Stimulated activated CD4-positive, alpha-beta T cell treated with anti-CD3 and anti-CD28 coated beads, Interleukin-15, amount 100 ng/mL, for 1 hour (primary cell): ENCODE data around the gene FAT1.
"Not testable (repeated sequence)": the region's sequence is repeated elsewhere in the genome, so short reads cannot be mapped to it uniquely, and the experiment has no call there.

Experiments used
- DNase-seq, 2 donors: peaks; one replicate each; pipeline ENCODE4 v3.0.0-alpha.2; 2020; ENCODE audit warnings: low read depth in 1 of 2, low spot score in 1 of 2

The FAT1 gene

GRCh38 chr4:186698525-186698924 lies 25.1 kb downstream of the FAT1 start:
- no peak for DNase-seq

DNA sequence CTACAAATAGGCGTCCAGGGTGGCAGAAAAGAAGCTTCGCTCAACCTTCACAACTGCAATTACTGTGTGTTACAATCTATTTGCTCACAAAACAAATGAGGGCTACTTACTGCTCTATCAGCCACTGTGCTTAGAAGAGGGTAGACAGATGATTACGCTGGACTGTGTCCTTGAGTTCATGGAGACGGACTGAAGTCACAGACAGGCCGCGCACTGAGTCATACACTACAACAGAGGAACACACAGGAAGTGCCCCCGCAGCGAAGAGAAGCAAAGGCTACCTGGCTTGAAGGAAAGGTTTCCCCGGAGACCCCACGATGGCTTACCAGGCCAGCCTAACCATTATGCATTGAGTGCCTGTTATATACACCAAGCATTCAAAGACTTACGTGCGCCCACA lies 25.6 kb downstream of the FAT1 start:
- no peak for DNase-seq

- no peak for DNase-seq
Measured at GRCh38 chr4:186695392-186695791, 28.3 kb downstream of the FAT1 start.

GRCh38 chr4:186693894-186694293 lies 29.8 kb downstream of the FAT1 start:
- no peak for DNase-seq

- DNase-seq: no peak
Measured at GRCh38 chr4:186693159-186693815, 30.4 kb downstream of the FAT1 start.

- DNase-seq: no peak
Measured at GRCh38 chr4:186691396-186691795, 32.3 kb downstream of the FAT1 start.

DNA sequence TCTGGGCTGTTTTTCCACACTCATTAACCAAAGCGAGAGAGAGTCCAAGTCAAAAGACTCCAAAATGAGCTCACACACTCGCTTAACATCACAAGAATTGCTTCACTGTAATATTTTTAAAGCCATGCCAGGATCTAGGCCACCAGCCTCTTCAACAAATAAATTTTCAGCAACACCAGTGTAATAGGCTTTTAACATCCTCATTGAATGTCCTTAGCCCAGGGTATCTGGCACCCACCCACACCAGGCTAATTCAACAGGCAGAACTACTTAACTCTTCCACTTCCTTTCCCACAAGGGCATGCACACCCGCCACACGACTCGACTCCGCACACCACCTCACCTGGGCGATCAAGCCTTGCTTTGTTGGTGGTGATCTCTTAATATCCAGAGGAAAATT lies 34.2 kb downstream of the FAT1 start:
- DNase-seq: no peak

- DNase-seq: no peak
Measured at GRCh38 chr4:186688150-186688943, 35.3 kb downstream of the FAT1 start.

- no peak for DNase-seq
Measured at GRCh38 chr4:186687265-186687664, 36.4 kb downstream of the FAT1 start.

DNA sequence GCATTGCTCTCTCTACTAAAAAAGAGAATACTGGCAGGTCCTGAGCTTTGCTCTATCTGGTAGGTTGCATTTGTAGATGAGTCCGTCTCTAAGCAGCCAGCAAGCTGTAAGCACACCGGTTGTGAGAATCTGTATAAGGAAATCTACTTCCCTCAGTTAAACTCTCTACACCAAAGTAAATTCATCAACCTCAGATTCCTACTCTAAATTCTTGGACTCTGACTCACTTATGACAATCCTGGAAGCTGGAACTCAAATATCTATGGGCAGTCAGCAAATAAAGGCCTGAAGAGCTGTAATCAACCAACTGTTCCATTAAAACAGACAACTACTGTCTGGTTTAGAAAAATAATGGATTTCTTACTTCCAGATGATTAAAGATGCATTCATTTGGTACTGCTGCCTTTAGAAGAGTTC lies 37.9 kb downstream of the FAT1 start:
- no peak for DNase-seq

GRCh38 chr4:186684889-186685309 lies 38.8 kb downstream of the FAT1 start:
- no peak for DNase-seq

- no peak for DNase-seq
Measured at GRCh38 chr4:186684220-186684619, 39.4 kb downstream of the FAT1 start.

DNA sequence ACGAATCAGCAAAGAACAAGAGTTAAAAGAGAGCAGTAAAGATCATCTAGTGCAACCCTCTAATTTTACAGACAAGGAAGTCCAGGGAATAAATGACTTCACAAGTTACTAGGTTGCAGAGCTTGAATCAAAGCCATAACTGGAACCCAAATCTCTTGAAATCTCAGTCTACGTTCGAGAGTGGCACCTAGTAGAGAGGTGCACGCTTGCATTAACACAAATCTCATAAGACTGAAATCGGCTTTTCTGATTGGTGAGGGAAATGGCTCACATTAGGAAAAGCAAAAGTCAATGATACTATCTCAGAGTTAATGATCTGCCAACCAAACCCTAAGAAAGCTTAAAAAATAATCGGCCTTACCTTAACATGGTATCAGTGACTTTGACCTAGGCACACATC lies 43.0 kb downstream of the FAT1 start:
- DNase-seq: no peak

DNA sequence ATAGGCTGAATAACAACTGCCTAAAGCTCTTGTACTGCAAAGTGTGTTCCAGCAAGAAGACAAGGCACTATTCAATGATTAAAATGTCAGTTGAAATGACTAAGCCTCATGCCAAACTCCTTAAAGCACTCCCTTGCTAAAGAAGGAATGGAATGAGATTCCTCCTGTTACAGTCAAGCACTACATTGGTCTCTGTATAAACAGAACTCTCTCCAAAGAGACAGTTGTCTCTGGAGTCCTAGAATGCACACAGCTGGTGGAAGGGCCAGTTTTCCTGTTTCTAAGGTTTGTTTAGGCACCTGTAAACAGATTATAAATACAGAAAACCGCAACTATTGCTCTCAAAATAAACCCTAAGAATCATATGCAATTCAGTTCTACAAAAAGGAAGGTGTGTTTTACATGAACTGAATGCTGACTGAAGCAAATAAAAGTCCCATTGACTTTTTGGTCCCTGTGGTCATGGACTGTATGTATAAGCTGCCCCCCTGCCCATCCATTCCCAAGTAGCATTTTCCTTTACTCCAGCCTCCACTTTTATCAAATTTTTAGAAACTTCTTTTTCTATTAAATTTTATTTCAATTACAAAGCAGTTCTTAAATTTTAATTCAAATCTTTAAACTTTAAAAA lies 47.0 kb downstream of the FAT1 start:
- DNase-seq: no peak

DNA sequence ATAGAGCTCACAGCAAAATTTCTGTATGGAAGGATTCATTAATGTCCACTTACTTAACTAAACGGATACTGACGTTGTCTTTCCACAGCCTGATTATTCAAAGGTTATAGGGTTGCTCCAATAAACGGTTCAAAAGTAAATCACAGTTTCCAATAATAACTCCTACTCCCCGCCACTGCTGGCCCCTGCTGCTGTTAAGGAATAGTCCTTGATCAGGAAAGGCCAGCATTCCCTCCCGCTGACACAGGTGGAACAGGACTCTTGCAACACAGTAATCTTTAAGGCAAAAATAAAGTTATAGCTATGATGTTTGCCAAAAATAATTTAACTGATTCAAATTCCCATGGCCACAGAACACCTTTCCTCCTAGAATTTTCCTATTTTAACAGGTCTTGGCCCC lies 53.9 kb downstream of the FAT1 start:
- no peak for DNase-seq

- no peak for DNase-seq
Measured at GRCh38 chr4:186669159-186669731, 54.4 kb downstream of the FAT1 start.

- no peak for DNase-seq
Measured at GRCh38 chr4:186666750-186667149, 56.9 kb downstream of the FAT1 start.

GRCh38 chr4:186666252-186666651 lies 57.4 kb downstream of the FAT1 start:
- no peak for DNase-seq

DNA sequence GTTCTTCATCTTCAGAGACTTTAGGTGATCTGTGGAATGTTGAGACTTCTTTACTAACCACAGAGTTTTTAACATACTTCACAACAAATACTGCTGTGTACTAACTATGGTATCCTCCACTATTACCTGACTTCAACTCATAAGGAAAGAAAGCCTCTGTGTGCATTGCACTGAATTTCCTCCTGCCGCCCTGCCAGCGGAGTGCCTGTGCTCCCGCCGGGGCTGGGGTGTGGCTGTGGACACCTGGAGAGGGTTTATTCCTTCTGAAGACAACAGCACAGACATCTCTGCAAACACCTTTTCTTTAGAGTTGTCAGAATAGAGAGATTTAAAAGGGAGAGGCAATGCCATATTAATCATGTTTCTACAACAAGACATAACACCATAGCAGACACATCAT lies 63.3 kb downstream of the FAT1 start:
- no peak for DNase-seq

DNA sequence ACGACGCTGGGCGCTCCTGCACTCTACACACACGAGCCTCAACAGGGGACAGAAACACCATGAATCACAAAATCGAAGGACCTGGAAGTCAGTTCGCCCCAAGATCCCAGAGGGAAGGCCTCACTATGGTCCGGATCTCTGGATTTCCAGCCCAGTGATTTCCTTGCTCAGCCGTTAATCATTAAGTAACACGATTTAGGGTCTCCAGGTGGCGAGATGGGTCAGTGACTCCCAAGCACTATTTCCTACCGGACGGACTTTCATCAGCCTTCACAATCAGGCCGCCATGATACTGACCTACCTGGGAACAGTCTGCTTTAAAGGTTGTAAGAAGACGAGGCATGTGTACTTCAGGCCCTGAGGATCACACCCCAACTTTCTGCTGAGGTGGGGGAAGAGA lies 63.7 kb downstream of the FAT1 start:
- DNase-seq: no peak

DNA sequence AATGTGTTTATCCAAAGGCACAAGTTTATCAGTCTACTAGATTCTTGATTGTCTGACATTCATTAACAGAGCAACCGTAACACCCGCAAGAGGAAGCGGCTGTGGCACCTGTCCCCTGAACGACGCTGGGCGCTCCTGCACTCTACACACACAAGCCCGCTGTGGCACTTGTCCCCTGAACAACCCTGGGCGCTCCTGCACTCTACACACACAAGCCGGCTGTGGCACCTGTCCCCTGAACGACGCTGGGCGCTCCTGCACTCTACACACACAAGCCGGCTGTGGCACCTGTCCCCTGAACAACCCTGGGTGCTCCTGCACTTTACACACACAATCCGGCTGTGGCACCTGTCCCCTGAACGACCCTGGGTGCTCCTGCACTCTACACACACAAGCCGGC lies 64.2 kb downstream of the FAT1 start:
- DNase-seq: not testable (repeated sequence)

DNA sequence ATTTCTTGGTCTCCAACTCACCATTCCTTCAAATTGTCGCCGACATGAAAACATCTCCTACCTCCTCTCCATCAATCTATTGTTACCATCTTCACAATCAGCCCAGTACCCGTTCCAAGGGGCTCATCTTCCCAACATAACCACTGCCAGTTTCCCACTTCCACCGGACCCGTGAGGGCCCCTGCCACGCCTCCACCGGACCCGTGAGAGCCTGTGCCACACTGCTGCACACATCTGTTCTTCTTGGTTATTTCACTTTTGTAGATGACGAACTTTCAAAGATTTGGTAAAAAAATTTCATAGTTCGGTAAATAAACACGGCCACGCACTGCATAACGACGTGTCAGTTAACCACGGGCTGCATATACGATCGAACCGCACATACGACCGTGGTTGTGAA lies 65.0 kb downstream of the FAT1 start:
- DNase-seq: no peak
